NCI-H2227 (cell line): ENCODE measurements around the gene CFAP69.

Experiments
- DNase-seq: peaks from one replicate; lab custom pipeline; 2025; ENCODE audit not compliant: unreplicated experiment; lab: John Stamatoyannopoulos, UW

Gene CFAP69

GRCh38 chr7:90244909-90245851 lies at the start of gene CFAP69:
TSS of gene CFAP69 (plus strand) at chr7:90245174. CDS start at chr7:90245425, 251 bp downstream.
- DNase-seq: peak; percentile 91

GRCh38 chr7:90201500-90202195 lies 43.3 kb upstream of the CFAP69 start:
- no peak for DNase-seq

GRCh38 chr7:90207956-90208355 lies 37.0 kb upstream of the CFAP69 start:
- no peak for DNase-seq

GRCh38 chr7:90209776-90210175 lies 35.2 kb upstream of the CFAP69 start:
- DNase-seq: no peak

GRCh38 chr7:90210475-90210874 lies 34.5 kb upstream of the CFAP69 start:
- no peak for DNase-seq

- DNase-seq: peak; percentile 27
These were observed 34.0 kb upstream of the CFAP69 start for GRCh38 chr7:90210981-90211380.

GRCh38 chr7:90211391-90212148 lies 33.4 kb upstream of the CFAP69 start, which contains the start of gene STEAP2:
TSS of gene STEAP2 (plus strand) at chr7:90211740. CDS start at chr7:90225083, 13,343 bp downstream.
- peak; percentile 94 for DNase-seq

GRCh38 chr7:90212149-90212495 lies 32.9 kb upstream of the CFAP69 start:
- no peak for DNase-seq

- DNase-seq: no peak
These were observed 31.5 kb upstream of the CFAP69 start for GRCh38 chr7:90213521-90213920.

GRCh38 chr7:90216080-90216674 lies 28.8 kb upstream of the CFAP69 start:
- DNase-seq: no peak

GRCh38 chr7:90216771-90217170 lies 28.2 kb upstream of the CFAP69 start:
- no peak for DNase-seq

GRCh38 chr7:90222390-90222789 lies 22.6 kb upstream of the CFAP69 start:
- DNase-seq: no peak

GRCh38 chr7:90222811-90223725 lies 21.9 kb upstream of the CFAP69 start:
- peak; percentile 12 for DNase-seq

- DNase-seq: no peak
These were observed 20.8 kb upstream of the CFAP69 start for GRCh38 chr7:90224195-90224594.

- DNase-seq: no peak
These were observed 19.8 kb upstream of the CFAP69 start for GRCh38 chr7:90225181-90225580.

GRCh38 chr7:90225601-90226000 lies 19.4 kb upstream of the CFAP69 start:
- DNase-seq: no peak

GRCh38 chr7:90227259-90227658 lies 17.7 kb upstream of the CFAP69 start:
- no peak for DNase-seq

- DNase-seq: no peak
These were observed 15.3 kb upstream of the CFAP69 start for GRCh38 chr7:90229682-90230081.

- DNase-seq: no peak
These were observed 14.1 kb upstream of the CFAP69 start for GRCh38 chr7:90230834-90231233.

GRCh38 chr7:90231304-90231703 lies 13.7 kb upstream of the CFAP69 start:
- no peak for DNase-seq
